Loucy (cell line): ENCODE results near the gene GABBR2.

ENCODE experiments used
- EZH2phosphoT487 ChIP-seq: fragments of 200-600 bp; IDR thresholded peaks from 2 replicates; pipeline ENCODE4 v1.6.1; 2018; ENCODE audit warnings: antibody characterized with exemption, mild to moderate bottlenecking, moderate library complexity, borderline replicate concordance
- TF ChIP-seq, protein P1 (sequence below): fragments of 200-600 bp; sonication (generic); conservative IDR thresholded peaks from 2 replicates; pipeline ENCODE4 v1.5.1; 2014; ENCODE audit warnings: mild to moderate bottlenecking, antibody characterized with exemption, low read length

DNA sequence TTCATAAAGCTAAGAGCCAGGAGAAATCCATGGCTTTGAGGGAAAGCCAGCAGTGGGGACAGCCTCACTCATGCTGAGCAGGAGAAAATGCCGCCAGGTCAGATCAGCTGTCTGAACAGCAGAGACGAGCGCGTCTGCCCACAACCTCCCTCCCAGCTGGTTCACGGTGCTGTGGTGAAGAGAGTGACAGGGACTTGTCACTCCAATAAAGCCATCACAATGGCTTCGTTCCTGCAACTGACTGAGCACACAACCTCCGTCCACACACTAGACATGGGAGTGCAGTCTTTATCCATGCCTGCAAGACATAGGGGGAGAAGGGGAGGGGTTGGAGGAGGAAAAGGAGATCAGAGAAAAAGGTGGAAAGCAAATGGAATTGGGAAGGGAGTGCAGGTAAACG, 206.9 kb downstream of the GABBR2 start:
- TF ChIP-seq, protein P1, sequence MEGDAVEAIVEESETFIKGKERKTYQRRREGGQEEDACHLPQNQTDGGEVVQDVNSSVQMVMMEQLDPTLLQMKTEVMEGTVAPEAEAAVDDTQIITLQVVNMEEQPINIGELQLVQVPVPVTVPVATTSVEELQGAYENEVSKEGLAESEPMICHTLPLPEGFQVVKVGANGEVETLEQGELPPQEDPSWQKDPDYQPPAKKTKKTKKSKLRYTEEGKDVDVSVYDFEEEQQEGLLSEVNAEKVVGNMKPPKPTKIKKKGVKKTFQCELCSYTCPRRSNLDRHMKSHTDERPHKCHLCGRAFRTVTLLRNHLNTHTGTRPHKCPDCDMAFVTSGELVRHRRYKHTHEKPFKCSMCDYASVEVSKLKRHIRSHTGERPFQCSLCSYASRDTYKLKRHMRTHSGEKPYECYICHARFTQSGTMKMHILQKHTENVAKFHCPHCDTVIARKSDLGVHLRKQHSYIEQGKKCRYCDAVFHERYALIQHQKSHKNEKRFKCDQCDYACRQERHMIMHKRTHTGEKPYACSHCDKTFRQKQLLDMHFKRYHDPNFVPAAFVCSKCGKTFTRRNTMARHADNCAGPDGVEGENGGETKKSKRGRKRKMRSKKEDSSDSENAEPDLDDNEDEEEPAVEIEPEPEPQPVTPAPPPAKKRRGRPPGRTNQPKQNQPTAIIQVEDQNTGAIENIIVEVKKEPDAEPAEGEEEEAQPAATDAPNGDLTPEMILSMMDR, result no peak
- no peak for TF ChIP-seq EZH2phosphoT487
